ENCODE results near the gene AMBRA1.
"Not testable (repeated sequence)": the region's sequence is repeated elsewhere in the genome, so short reads cannot be mapped to it uniquely, and the experiment has no call there.

The AMBRA1 gene

GRCh38 chr11:46519351-46519750, 74.5 kb downstream of the AMBRA1 start:
- no peaks in the 10 kb centered on the region for H4K20me1 ChIP-seq (ENCODE audit: low read depth, low read length)
- H2AFZ ChIP-seq (ENCODE audit: low read depth, low read length, severe bottlenecking): no peak overlapping the region
- no peaks in the 10 kb centered on the region for H3K9me3 ChIP-seq (ENCODE audit: insufficient read depth, low read length)
- H3K27me3 ChIP-seq (ENCODE audit: low read length): no peaks in the 10 kb centered on the region
- H3K4me3 ChIP-seq (ENCODE audit: insufficient read depth, low read length, poor library complexity, severe bottlenecking): no peak overlapping the region
- no peaks in the 10 kb centered on the region for H3K9me2 ChIP-seq (replicated peaks; ENCODE audit: insufficient read depth, low read length)
- peaks cover 8% of the 10 kb centered on the region for H3F3A ChIP-seq (ENCODE audit: insufficient read depth)
- no peak overlapping the region for H3K4me2 ChIP-seq (ENCODE audit: low read depth, low read length, poor library complexity, severe bottlenecking)
- no peak overlapping the region for H3K9ac ChIP-seq (ENCODE audit: low read length)
- H3K27ac ChIP-seq (ENCODE audit: low read depth, low read length): no peak overlapping the region
- peaks cover 42% of the 10 kb centered on the region for H3K79me2 ChIP-seq (ENCODE audit: insufficient read depth, low read length)
- no peaks in the 10 kb centered on the region; the same call in 1 of the 2 replicates for H3K36me3 ChIP-seq (ENCODE audit: low read length)
- TF ChIP-seq CTCF (IDR thresholded peaks at IDR 0.05; ENCODE audit: insufficient read depth, low read length, poor library complexity, severe bottlenecking): no peak
- TF ChIP-seq EZH2phosphoT487 (conservative IDR thresholded peaks at IDR 0.05; ENCODE audit: low read length): no peak

- not testable (repeated sequence) for H3K9me2 ChIP-seq (replicated peaks; ENCODE audit: insufficient read depth, low read length); H3K27me3 ChIP-seq (ENCODE audit: low read length); H3F3A ChIP-seq (ENCODE audit: insufficient read depth); H3K27ac ChIP-seq (ENCODE audit: low read depth, low read length); H3K4me2 ChIP-seq (ENCODE audit: low read depth, low read length, poor library complexity, severe bottlenecking); H2AFZ ChIP-seq (ENCODE audit: low read depth, low read length, severe bottlenecking); H3K36me3 ChIP-seq (ENCODE audit: low read length); H3K4me3 ChIP-seq (ENCODE audit: insufficient read depth, low read length, poor library complexity, severe bottlenecking); H3K9me3 ChIP-seq (ENCODE audit: insufficient read depth, low read length); H3K9ac ChIP-seq (ENCODE audit: low read length); H4K20me1 ChIP-seq (ENCODE audit: low read depth, low read length)
- peaks cover 38% of the 10 kb centered on the region for H3K79me2 ChIP-seq (ENCODE audit: insufficient read depth, low read length)
These were observed 74.9 kb downstream of the AMBRA1 start for GRCh38 chr11:46518928-46519327.

DNA sequence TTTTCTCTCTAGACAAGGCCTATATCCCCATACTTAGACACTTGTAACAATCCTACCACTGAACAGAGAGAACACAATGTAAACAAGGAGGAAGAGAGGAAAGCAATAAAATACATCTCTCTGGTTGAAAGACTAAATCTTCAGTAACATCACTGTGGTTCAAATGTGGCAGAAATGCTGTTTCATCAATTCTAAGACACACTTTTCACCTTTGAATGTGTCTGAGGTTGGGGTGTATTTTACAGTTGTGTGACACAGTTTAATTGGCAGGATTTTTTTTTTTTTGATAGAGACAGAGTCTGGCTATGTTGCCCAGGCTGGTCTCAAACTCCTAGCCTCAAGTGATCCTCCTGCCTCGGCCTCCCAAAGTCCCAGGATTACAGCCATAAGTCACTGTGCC, 79.5 kb downstream of the AMBRA1 start:
- no peak overlapping the region for H3K4me3 ChIP-seq (ENCODE audit: insufficient read depth, low read length, poor library complexity, severe bottlenecking)
- H4K20me1 ChIP-seq (ENCODE audit: low read depth, low read length): no peaks in the 10 kb centered on the region
- H3K27me3 ChIP-seq (ENCODE audit: low read length): no peaks in the 10 kb centered on the region
- H2AFZ ChIP-seq (ENCODE audit: low read depth, low read length, severe bottlenecking): no peak overlapping the region
- peaks cover 8% of the 10 kb centered on the region for H3K79me2 ChIP-seq (ENCODE audit: insufficient read depth, low read length)
- H3K9me2 ChIP-seq (replicated peaks; ENCODE audit: insufficient read depth, low read length): no peaks in the 10 kb centered on the region
- TF ChIP-seq EZH2phosphoT487 (conservative IDR thresholded peaks at IDR 0.05; ENCODE audit: low read length): no peak
- no peak for TF ChIP-seq CTCF (IDR thresholded peaks at IDR 0.05; ENCODE audit: insufficient read depth, low read length, poor library complexity, severe bottlenecking)
- H3K27ac ChIP-seq (ENCODE audit: low read depth, low read length): no peak overlapping the region
- H3K9me3 ChIP-seq (ENCODE audit: insufficient read depth, low read length): no peaks in the 10 kb centered on the region
- H3K4me2 ChIP-seq (ENCODE audit: low read depth, low read length, poor library complexity, severe bottlenecking): no peak overlapping the region
- no peak overlapping the region for H3K9ac ChIP-seq (ENCODE audit: low read length)
- H3F3A ChIP-seq (ENCODE audit: insufficient read depth): no peaks in the 10 kb centered on the region
- no peaks in the 10 kb centered on the region; the same call in 1 of the 2 replicates for H3K36me3 ChIP-seq (ENCODE audit: low read length)

DNA sequence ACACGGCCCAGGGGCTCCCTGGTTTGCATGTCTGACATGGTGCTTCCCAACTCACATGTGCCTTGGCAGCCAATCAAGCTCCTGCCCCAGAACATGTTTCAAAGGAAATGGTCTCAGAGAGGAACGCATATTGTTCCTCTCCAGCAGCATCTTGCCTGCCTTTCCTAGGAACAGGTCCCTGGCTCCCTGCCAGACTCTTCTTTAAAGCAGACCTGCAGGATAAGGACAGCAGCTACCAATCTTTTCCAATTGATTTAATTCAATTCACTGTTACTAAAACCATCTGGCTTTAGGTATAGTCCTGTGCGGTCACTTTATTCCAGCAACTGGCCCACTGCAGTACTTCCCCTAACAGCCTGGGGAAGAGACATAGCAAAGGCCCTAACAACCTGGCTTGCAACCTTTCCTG, 79.9 kb downstream of the AMBRA1 start:
- Histone ChIP-seq H3K4me2 (ENCODE audit: low read depth, low read length, poor library complexity, severe bottlenecking) (no peak overlapping the region), H3K27ac (ENCODE audit: low read depth, low read length) (no peak overlapping the region), H3K4me3 (ENCODE audit: insufficient read depth, low read length, poor library complexity, severe bottlenecking) (no peak overlapping the region), H3K79me2 (ENCODE audit: insufficient read depth, low read length) (peaks cover 4% of the 10 kb centered on the region; the same call in 1 of the 2 replicates), H2AFZ (ENCODE audit: low read depth, low read length, severe bottlenecking) (no peak overlapping the region), H3F3A (ENCODE audit: insufficient read depth) (no peaks in the 10 kb centered on the region), H3K9ac (ENCODE audit: low read length) (no peak overlapping the region), H3K27me3 (ENCODE audit: low read length) (no peaks in the 10 kb centered on the region), H3K9me2 (replicated peaks; ENCODE audit: insufficient read depth, low read length) (no peaks in the 10 kb centered on the region), H3K9me3 (ENCODE audit: insufficient read depth, low read length) (no peaks in the 10 kb centered on the region), H3K36me3 (ENCODE audit: low read length) (no peaks in the 10 kb centered on the region; the same call in 1 of the 2 replicates), H4K20me1 (ENCODE audit: low read depth, low read length) (no peaks in the 10 kb centered on the region)
- TF ChIP-seq EZH2phosphoT487 (conservative IDR thresholded peaks at IDR 0.05; ENCODE audit: low read length) (no peak), CTCF (IDR thresholded peaks at IDR 0.05; ENCODE audit: insufficient read depth, low read length, poor library complexity, severe bottlenecking) (no peak)
